K562 (cell line): ENCODE measurements around the gene BCAR3.

Experiments used
- CBFB ChIP-seq: sonication (generic); formaldehyde crosslinking; IDR thresholded peaks from 2 replicates; pipeline ENCODE4 v1.4.0; 2020; ENCODE audit warnings: mild to moderate bottlenecking, missing genetic modification reagents
- CHD1 ChIP-seq: fragments of 200-600 bp; sonication (generic); IDR thresholded peaks from one replicate; pipeline ENCODE4 v1.6.1; 2012; ENCODE audit warnings: mild to moderate bottlenecking, moderate library complexity, low read length, inconsistent platforms
- MAZ ChIP-seq, 2 experiments: fragments of 450-650 bp in 1 of 2; sonication (generic) in 1 of 2; formaldehyde crosslinking; IDR thresholded peaks in 1 of 2; conservative IDR thresholded peaks in 1 of 2; 2 replicates each; pipeline versions ENCODE4 v1.4.0 to v1.5.0; 2020; ENCODE audit warnings: mild to moderate bottlenecking in 1 of 2, missing genetic modification reagents in 1 of 2
- POLR2A ChIP-seq: fragments of 450-650 bp; conservative IDR thresholded peaks from 2 replicates; pipeline ENCODE4 v1.6.1; 2016
- RAD21 ChIP-seq, 2 experiments: fragments of 250-450 bp in 1 of 2; fragments of 450-650 bp in 1 of 2; sonication (Bioruptor Pico) in 1 of 2; formaldehyde crosslinking in 1 of 2; IDR thresholded peaks in 1 of 2; conservative IDR thresholded peaks in 1 of 2; 2 replicates each; pipeline versions ENCODE4 v1.4.0 to v1.8.0; 2020 to 2022; ENCODE audit warnings: mild to moderate bottlenecking in 2 of 2, moderate library complexity in 1 of 2
- YBX1 ChIP-seq: fragments of 450-650 bp; IDR thresholded peaks from 2 replicates; pipeline ENCODE4 v1.7.1; 2016; ENCODE audit warnings: mild to moderate bottlenecking
- ZNF24 ChIP-seq: fragments of 450-650 bp; IDR thresholded peaks from 2 replicates; pipeline ENCODE4 v1.6.1; 2016
- TF ChIP-seq, protein P1 (sequence below), 3 experiments: IDR thresholded peaks in 2 of 3; conservative IDR thresholded peaks in 1 of 3; 2 replicates each; pipeline ENCODE4 v1.5.1; 2011 to 2012; ENCODE audit warnings: low read length in 3 of 3, mild to moderate bottlenecking in 3 of 3, control low read depth in 2 of 3, improper control_type of control experiment in 1 of 3, inconsistent platforms in 1 of 3, low read depth in 1 of 3, mixed read lengths in 1 of 3, moderate library complexity in 1 of 3; ENCODE audit not compliant: insufficient read depth in 2 of 3
- TF ChIP-seq, protein P2 (sequence below): sonication (generic); formaldehyde crosslinking; IDR thresholded peaks from 2 replicates; pipeline ENCODE4 v1.9.0; 2022; ENCODE audit warnings: mild to moderate bottlenecking, missing genetic modification reagents
- TF ChIP-seq, protein P3 (sequence below): sonication (generic); formaldehyde crosslinking; IDR thresholded peaks from 2 replicates; pipeline ENCODE4 v1.5.0; 2020; ENCODE audit warnings: missing genetic modification reagents
- TF ChIP-seq, protein P4 (sequence below): IDR thresholded peaks from 2 replicates; pipeline ENCODE4 v1.6.1; 2016; ENCODE audit warnings: missing genetic modification characterization, missing compliant biosample characterization

DNA sequence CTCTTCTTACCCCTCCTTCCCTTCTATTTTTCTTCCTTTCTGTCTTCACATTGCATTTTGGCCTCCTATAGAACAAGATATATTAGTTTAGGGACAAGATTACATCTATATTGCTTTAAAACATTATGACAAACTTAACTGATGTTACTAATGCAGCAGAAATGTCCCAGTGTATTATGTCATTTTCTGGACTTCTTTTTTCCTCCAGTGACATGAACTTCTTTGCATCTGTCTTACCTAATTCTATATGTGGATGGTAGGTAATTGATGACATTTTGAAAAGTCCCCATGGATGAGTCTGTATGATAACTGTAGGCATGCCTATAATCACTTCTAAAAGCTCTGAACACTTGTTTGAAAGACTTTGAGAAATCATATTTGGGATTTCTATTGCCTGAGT is 144.2 kb downstream of the BCAR3 start:
- TF ChIP-seq, protein P1, sequence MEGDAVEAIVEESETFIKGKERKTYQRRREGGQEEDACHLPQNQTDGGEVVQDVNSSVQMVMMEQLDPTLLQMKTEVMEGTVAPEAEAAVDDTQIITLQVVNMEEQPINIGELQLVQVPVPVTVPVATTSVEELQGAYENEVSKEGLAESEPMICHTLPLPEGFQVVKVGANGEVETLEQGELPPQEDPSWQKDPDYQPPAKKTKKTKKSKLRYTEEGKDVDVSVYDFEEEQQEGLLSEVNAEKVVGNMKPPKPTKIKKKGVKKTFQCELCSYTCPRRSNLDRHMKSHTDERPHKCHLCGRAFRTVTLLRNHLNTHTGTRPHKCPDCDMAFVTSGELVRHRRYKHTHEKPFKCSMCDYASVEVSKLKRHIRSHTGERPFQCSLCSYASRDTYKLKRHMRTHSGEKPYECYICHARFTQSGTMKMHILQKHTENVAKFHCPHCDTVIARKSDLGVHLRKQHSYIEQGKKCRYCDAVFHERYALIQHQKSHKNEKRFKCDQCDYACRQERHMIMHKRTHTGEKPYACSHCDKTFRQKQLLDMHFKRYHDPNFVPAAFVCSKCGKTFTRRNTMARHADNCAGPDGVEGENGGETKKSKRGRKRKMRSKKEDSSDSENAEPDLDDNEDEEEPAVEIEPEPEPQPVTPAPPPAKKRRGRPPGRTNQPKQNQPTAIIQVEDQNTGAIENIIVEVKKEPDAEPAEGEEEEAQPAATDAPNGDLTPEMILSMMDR (IDR thresholded peaks at IDR 0.05 in 2 of 3, conservative IDR thresholded peaks at IDR 0.05 in 1 of 3; ENCODE audit: insufficient read depth in 2 of 3, low read depth in 1 of 3, low read length in 3 of 3): no peak
- TF ChIP-seq, protein P2, sequence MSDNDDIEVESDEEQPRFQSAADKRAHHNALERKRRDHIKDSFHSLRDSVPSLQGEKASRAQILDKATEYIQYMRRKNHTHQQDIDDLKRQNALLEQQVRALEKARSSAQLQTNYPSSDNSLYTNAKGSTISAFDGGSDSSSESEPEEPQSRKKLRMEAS (CRISPR knock-in tag): no peak
- no peak for TF ChIP-seq RAD21 (CRISPR knock-in tag; conservative IDR thresholded peaks at IDR 0.05 in 1 of 2, IDR thresholded peaks at IDR 0.05 in 1 of 2)
- TF ChIP-seq CBFB: no peak
- no peak for TF ChIP-seq CHD1
- no peak for TF ChIP-seq POLR2A
- no peak for TF ChIP-seq MAZ (CRISPR knock-in tag; conservative IDR thresholded peaks at IDR 0.05 in 1 of 2, IDR thresholded peaks at IDR 0.05 in 1 of 2)
- TF ChIP-seq, protein P3, sequence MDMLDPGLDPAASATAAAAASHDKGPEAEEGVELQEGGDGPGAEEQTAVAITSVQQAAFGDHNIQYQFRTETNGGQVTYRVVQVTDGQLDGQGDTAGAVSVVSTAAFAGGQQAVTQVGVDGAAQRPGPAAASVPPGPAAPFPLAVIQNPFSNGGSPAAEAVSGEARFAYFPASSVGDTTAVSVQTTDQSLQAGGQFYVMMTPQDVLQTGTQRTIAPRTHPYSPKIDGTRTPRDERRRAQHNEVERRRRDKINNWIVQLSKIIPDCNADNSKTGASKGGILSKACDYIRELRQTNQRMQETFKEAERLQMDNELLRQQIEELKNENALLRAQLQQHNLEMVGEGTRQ (CRISPR knock-in tag): no peak
- TF ChIP-seq, protein P4, sequence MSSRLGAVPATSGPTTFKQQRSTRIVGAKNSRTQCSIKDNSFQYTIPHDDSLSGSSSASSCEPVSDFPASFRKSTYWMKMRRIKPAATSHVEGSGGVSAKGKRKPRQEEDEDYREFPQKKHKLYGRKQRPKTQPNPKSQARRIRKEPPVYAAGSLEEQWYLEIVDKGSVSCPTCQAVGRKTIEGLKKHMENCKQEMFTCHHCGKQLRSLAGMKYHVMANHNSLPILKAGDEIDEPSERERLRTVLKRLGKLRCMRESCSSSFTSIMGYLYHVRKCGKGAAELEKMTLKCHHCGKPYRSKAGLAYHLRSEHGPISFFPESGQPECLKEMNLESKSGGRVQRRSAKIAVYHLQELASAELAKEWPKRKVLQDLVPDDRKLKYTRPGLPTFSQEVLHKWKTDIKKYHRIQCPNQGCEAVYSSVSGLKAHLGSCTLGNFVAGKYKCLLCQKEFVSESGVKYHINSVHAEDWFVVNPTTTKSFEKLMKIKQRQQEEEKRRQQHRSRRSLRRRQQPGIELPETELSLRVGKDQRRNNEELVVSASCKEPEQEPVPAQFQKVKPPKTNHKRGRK: no peak
- no peak for TF ChIP-seq ZNF24
- no peak for TF ChIP-seq YBX1
